ENCODE results near the gene TMEM17.
"Not testable (repeated sequence)": the region's sequence is repeated elsewhere in the genome, so short reads cannot be mapped to it uniquely, and the experiment has no call there.

TMEM17 gene

GRCh38 chr2:62505750-62506420 lies at the start of gene TMEM17:
Gene TMEM17, minus strand, starts transcription at chr2:62506195. Its CDS starts 66 bp downstream, at chr2:62506129.
- DNase-seq (ENCODE audit: low read depth) = peak; percentile 18

GRCh38 chr2:62554440-62554839 lies 48.4 kb upstream of the TMEM17 start:
- DNase-seq (ENCODE audit: low read depth) = no peak

GRCh38 chr2:62550461-62550860 lies 44.5 kb upstream of the TMEM17 start:
- DNase-seq (ENCODE audit: low read depth) = no peak

- no peak for DNase-seq (ENCODE audit: low read depth)
These were observed 41.9 kb upstream of the TMEM17 start for GRCh38 chr2:62547854-62548253.

- DNase-seq (ENCODE audit: low read depth) = no peak
These were observed 39.3 kb upstream of the TMEM17 start for GRCh38 chr2:62545261-62545660.

GRCh38 chr2:62540408-62541168 lies 34.6 kb upstream of the TMEM17 start:
- DNase-seq (ENCODE audit: low read depth) = no peak

- DNase-seq (ENCODE audit: low read depth) = no peak
These were observed 33.8 kb upstream of the TMEM17 start for GRCh38 chr2:62539606-62540407.

- DNase-seq (ENCODE audit: low read depth) = no peak
These were observed 32.8 kb upstream of the TMEM17 start for GRCh38 chr2:62538756-62539155.

- no peak for DNase-seq (ENCODE audit: low read depth)
These were observed 31.8 kb upstream of the TMEM17 start for GRCh38 chr2:62537814-62538213.

GRCh38 chr2:62536873-62537547 lies 31.0 kb upstream of the TMEM17 start:
- no peak for DNase-seq (ENCODE audit: low read depth)

- not testable (repeated sequence) for DNase-seq (ENCODE audit: low read depth)
These were observed 29.5 kb upstream of the TMEM17 start for GRCh38 chr2:62535521-62535920.

GRCh38 chr2:62531594-62531993 lies 25.6 kb upstream of the TMEM17 start:
- DNase-seq (ENCODE audit: low read depth) = no peak

GRCh38 chr2:62529758-62530157 lies 23.8 kb upstream of the TMEM17 start:
- no peak for DNase-seq (ENCODE audit: low read depth)

- DNase-seq (ENCODE audit: low read depth) = no peak
These were observed 21.6 kb upstream of the TMEM17 start for GRCh38 chr2:62527478-62528210.

- DNase-seq (ENCODE audit: low read depth) = no peak
These were observed 20.8 kb upstream of the TMEM17 start for GRCh38 chr2:62526531-62527381.

GRCh38 chr2:62525549-62526269 lies 19.7 kb upstream of the TMEM17 start:
- DNase-seq (ENCODE audit: low read depth) = no peak

- no peak for DNase-seq (ENCODE audit: low read depth)
These were observed 18.4 kb upstream of the TMEM17 start for GRCh38 chr2:62524293-62524941.

GRCh38 chr2:62521061-62521460 lies 15.1 kb upstream of the TMEM17 start:
- DNase-seq (ENCODE audit: low read depth) = not testable (repeated sequence)

- DNase-seq (ENCODE audit: low read depth) = no peak
These were observed 6.4 kb upstream of the TMEM17 start for GRCh38 chr2:62512384-62512783.

Data from stimulated activated CD8-positive, alpha-beta memory T cell treated with anti-CD3 and anti-CD28 coated beads, Interleukin-15, amount 100 ng/mL, for 24 hours (primary cell).